Esophagus muscularis mucosa (tissue), 4 donors: ENCODE results near the gene TMPRSS2. TPM values are rescaled to one million over a fixed set of nuclear protein-coding genes. Genes with fewer than 3 reads are reported as not detected.

Source experiments
- DNase-seq: peaks from one replicate; pipeline ENCODE4 v3.0.0-alpha.2; 2017; ENCODE audit errors: extremely low spot score
- H3K27ac ChIP-seq, 4 donors: fragments of 200-600 bp; sonication (generic); replicated peaks in 1 of 4; 1 replicate in 3 of 4; 2 replicates in 1 of 4; pipeline ENCODE4 v1.5.1; 2016 to 2019; ENCODE audit warnings: mild to moderate bottlenecking in 1 of 4
- H3K27me3 ChIP-seq, 4 donors: fragments of 200-600 bp; sonication (generic); one replicate each; pipeline versions ENCODE4 v1.5.1 to v1.6.0; 2016 to 2019
- H3K36me3 ChIP-seq, 4 donors: fragments of 200-600 bp; sonication (generic); one replicate each; pipeline ENCODE4 v1.5.1; 2016 to 2019
- H3K4me1 ChIP-seq, 4 donors: fragments of 200-600 bp; sonication (generic); one replicate each; pipeline ENCODE4 v1.5.1; 2016 to 2019
- H3K4me3 ChIP-seq, 4 donors: fragments of 200-600 bp; sonication (generic); 1 replicate in 2 of 4; 2 replicates in 2 of 4; pipeline ENCODE4 v1.5.1; 2016 to 2019; ENCODE audit warnings: mild to moderate bottlenecking in 4 of 4, moderate library complexity in 1 of 4
- H3K9me3 ChIP-seq, 4 donors: fragments of 200-600 bp; sonication (generic); 1 replicate in 3 of 4; 2 replicates in 1 of 4; pipeline ENCODE4 v1.5.1; 2016 to 2019
- CTCF ChIP-seq, 3 experiments: fragments of 200-600 bp in 2 of 3; fragments of 450-650 bp in 1 of 3; sonication (generic) in 2 of 3; IDR thresholded peaks; one replicate each; pipeline ENCODE4 v1.5.1; 2017 to 2019; ENCODE audit warnings: antibody characterized with exemption in 3 of 3, mild to moderate bottlenecking in 2 of 3, moderate library complexity in 1 of 3
- EP300 ChIP-seq: sonication (generic); formaldehyde crosslinking; IDR thresholded peaks from one replicate; pipeline ENCODE4 v1.6.1; 2017; ENCODE audit warnings: antibody characterized with exemption
- POLR2A ChIP-seq: fragments of 450-650 bp; IDR thresholded peaks from one replicate; pipeline ENCODE4 v1.6.1; 2017; ENCODE audit warnings: antibody characterized with exemption, moderate library complexity, mild to moderate bottlenecking, low read depth
- POLR2AphosphoS5 ChIP-seq, 2 donors: sonication (generic); formaldehyde crosslinking; IDR thresholded peaks; one replicate each; pipeline ENCODE4 v1.6.1; 2017; ENCODE audit warnings: antibody characterized with exemption in 2 of 2
- WGBS: methylation state at CpG from one replicate; pipeline ENCODE4 v1.1.5; 2018; 5-methylcytosine and 5-hydroxymethylcytosine counted together
- intact Hi-C: fragments of 100-400 bp; cut with DNase I; formaldehyde crosslinking; loops from one replicate; pipeline ENCODE4 v1.15.1; 2023
- total RNA-seq, 4 donors: library from RNA; depleted of rRNA; stranded (reverse); fragments of >200 nt; gene quantifications; one replicate each; pipeline versions ENCODE4 v1.1.0 to v1.2.1, GENCODE V29; 2016

TMPRSS2 gene
- total RNA-seq, 4 donors from 2014 or later = 0.13 to 0.86 (median 0.42) TPM; not detected in 1

DNA sequence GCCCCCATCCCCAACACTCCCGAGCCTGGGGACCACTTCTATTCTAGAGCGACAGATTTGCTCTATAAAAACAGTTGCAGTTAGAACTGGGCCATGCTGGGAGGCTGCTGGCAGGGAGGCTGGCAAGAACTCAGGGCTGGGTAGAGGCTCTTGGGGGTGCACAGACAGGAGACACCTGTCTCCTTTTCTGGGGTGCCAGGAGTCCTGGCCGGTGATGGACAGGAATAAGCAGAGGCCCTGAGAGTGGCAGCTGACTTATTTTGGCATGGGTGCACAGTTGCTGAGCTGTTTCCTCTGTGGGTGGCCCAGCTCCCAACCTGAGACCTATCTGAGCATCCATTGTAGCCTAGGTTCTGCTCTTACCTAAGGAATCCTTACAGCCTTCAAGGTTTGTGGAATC is 39.2 kb upstream of the TMPRSS2 start:
- Histone ChIP-seq H3K27me3 (peaks cover 0 to 46% (median 0%) of the 10 kb centered on the region in 4 donors), H3K36me3 (no peaks in the 10 kb centered on the region), H3K4me1 (no peaks in the 10 kb centered on the region), H3K4me3 (no peak overlapping the region), H3K27ac (no peak overlapping the region), H3K9me3 (no peaks in the 10 kb centered on the region)
- WGBS = 89% methylated on average over 3 of the region's 3 CpGs
- no peak for TF ChIP-seq CTCF (IDR thresholded peaks at IDR 0.05)
- TF ChIP-seq POLR2A = no peak
- TF ChIP-seq POLR2AphosphoS5 (IDR thresholded peaks at IDR 0.05) = no peak
- TF ChIP-seq EP300 = no peak
- DNase-seq = no peak
- intact Hi-C loops = no loop called here

DNA sequence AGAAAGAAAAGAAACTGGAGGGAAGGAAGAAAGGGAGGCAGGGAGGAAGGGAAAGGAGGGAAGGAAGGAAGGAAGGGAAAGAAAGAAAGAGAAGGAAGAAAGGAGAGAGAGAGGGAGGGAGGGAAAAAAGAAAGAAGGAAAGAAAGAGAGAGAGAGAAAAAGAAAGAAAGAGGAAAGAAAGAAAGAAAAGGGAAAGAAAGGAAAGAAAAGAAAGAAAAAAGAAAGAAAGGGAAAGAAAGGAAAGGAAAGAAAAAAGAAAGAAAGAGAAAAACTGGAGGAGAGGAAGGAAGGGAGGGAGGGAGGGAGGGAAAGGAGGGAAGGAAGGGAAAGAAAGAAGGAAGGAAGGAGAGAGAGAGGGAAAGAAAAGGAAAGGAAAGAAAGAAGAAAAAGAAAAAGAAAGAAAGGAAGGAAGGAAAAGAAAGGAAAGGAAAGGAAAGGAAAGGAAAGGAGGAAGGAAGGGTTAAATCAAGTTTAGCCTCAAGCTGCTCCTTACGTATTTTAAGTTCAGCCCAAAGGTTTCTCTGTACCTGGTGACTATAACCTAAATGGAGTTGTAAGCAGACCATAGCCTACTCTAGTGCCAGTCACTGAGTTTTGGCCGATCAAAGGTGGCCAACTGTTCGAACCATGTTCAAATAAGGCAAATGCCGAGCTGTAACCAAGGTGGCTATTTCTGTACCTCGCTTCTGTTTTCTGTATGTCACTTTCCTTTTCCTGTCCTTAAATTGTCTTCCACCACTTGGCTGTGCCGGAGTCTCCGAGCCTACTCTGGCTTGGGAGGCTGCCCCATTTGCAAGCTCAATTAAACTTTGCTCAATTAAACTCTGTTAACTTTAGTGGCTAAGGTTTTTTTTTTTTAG is 37.8 kb upstream of the TMPRSS2 start:
- TF ChIP-seq CTCF (IDR thresholded peaks at IDR 0.05) = no peak
- no peak for TF ChIP-seq EP300
- no peak for TF ChIP-seq POLR2A
- no peak for TF ChIP-seq POLR2AphosphoS5 (IDR thresholded peaks at IDR 0.05)
- H3K36me3 ChIP-seq = no peaks in the 10 kb centered on the region
- no peaks in the 10 kb centered on the region for H3K4me1 ChIP-seq
- H3K4me3 ChIP-seq = no peak overlapping the region
- H3K27ac ChIP-seq = no peak overlapping the region
- intact Hi-C loops = no loop called here
- H3K9me3 ChIP-seq = no peaks in the 10 kb centered on the region
- no peak for DNase-seq
- peaks cover 0 to 53% (median 0%) of the 10 kb centered on the region in 4 donors for H3K27me3 ChIP-seq
- WGBS = 61% methylated on average over 7 of the region's 7 CpGs

DNA sequence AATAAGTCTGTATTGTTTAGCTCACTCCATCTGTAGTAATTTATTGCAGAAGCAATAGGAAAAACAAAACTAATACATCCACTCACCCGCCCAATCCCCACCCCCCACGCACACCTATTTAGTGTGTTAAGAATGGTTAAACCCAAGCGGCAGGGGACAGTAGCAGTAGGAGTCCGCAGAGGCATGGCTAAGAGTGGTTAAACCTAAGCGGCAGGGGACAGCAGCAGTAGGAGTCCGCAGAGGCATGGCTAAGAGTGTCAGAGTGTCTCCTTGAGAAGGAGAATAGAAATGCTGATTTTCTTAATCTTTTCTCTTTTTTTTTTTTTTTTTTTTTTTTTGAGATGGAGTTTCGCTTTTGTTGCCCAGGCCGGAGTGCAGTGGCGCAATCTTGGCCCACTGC is 34.8 kb upstream of the TMPRSS2 start:
- H3K36me3 ChIP-seq = no peaks in the 10 kb centered on the region
- 87% methylated on average over 9 of the region's 9 CpGs for WGBS
- H3K9me3 ChIP-seq = no peaks in the 10 kb centered on the region

GRCh38 chr21:41537356-41537755 is 29.4 kb upstream of the TMPRSS2 start:
- Histone ChIP-seq H3K4me3 (no peak overlapping the region), H3K4me1 (no peaks in the 10 kb centered on the region), H3K27ac (no peak overlapping the region), H3K36me3 (no peaks in the 10 kb centered on the region), H3K9me3 (no peaks in the 10 kb centered on the region), H3K27me3 (peaks cover 0 to 61% (median 0%) of the 10 kb centered on the region in 4 donors)
- 78% methylated on average over 5 of the region's 8 CpGs for WGBS
- no peak for DNase-seq
- intact Hi-C loops = no loop called here
- TF ChIP-seq EP300 = no peak
- TF ChIP-seq POLR2AphosphoS5 (IDR thresholded peaks at IDR 0.05) = no peak
- no peak for TF ChIP-seq POLR2A
- TF ChIP-seq CTCF (IDR thresholded peaks at IDR 0.05) = no peak

More for the DNA sequence above, 34.8 kb upstream of the TMPRSS2 start:
- no peak overlapping the region for H3K27ac ChIP-seq
- no peak overlapping the region for H3K4me3 ChIP-seq
- TF ChIP-seq POLR2AphosphoS5 (IDR thresholded peaks at IDR 0.05) (no peak), EP300 (no peak), CTCF (IDR thresholded peaks at IDR 0.05) (no peak), POLR2A (no peak)
- intact Hi-C loops = no loop called here
- no peaks in the 10 kb centered on the region for H3K4me1 ChIP-seq
- DNase-seq = no peak
- peaks cover 0 to 54% (median 0%) of the 10 kb centered on the region in 4 donors for H3K27me3 ChIP-seq
